Activated T-cell treated with anti-CD3 and anti-CD28 coated beads for 24 hours (primary cell): ENCODE measurements around the gene CAMSAP1.
"Not testable (repeated sequence)": the region's sequence is repeated elsewhere in the genome, so short reads cannot be mapped to it uniquely, and the experiment has no call there.

ENCODE experiments used
- DNase-seq: peaks from one replicate; pipeline ENCODE4 v3.0.0-alpha.2; 2020; ENCODE audit warnings: low read depth

Gene CAMSAP1, protein sequence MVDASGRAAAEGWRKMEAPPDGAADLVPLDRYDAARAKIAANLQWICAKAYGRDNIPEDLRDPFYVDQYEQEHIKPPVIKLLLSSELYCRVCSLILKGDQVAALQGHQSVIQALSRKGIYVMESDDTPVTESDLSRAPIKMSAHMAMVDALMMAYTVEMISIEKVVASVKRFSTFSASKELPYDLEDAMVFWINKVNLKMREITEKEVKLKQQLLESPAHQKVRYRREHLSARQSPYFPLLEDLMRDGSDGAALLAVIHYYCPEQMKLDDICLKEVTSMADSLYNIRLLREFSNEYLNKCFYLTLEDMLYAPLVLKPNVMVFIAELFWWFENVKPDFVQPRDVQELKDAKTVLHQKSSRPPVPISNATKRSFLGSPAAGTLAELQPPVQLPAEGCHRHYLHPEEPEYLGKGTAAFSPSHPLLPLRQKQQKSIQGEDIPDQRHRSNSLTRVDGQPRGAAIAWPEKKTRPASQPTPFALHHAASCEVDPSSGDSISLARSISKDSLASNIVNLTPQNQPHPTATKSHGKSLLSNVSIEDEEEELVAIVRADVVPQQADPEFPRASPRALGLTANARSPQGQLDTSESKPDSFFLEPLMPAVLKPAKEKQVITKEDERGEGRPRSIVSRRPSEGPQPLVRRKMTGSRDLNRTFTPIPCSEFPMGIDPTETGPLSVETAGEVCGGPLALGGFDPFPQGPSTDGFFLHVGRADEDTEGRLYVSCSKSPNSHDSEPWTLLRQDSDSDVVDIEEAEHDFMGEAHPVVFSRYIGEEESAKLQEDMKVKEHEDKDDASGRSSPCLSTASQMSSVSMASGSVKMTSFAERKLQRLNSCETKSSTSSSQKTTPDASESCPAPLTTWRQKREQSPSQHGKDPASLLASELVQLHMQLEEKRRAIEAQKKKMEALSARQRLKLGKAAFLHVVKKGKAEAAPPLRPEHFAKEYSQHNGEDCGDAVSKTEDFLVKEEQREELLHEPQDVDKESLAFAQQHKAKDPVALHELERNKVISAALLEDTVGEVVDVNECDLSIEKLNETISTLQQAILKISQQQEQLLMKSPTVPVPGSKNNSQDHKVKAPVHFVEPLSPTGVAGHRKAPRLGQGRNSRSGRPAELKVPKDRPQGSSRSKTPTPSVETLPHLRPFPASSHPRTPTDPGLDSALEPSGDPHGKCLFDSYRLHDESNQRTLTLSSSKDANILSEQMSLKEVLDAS (N-terminal part only)

DNA sequence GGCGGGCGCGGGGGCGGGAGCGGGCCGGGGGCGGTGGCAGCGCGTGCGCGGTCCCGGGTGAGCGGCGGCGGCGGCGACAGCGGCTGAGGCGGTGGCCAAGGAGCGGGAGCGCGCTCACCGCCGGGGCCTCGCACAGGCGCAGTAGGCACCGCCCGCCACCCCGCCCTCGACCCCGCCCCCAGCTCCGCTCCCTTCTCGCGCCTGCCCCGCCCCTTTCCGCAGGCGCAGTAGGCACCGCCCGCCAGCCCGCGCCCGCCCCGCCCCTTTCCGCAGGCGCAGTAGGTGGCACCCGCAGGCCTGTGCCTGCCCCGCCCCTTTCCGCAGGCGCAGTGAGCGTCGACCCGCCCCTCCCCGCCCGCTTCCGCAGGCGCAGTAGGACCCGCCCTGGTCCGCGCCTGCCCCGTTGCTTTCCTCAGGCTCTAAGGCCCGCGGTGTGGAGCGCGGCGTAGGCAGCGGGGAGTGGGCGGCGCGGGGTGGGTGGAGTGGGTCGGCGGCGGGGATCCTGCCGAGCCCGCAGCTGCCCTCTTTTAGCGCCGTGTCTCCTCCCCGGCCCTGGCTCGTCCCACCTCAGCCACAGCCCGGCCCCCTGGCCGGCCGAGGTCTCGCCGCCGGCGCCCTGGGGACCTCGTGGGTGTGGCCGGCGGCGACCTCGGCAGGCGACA lies at the start of gene CAMSAP1:
Gene CAMSAP1 (minus strand): TSS at position 116 of the 662 bp plus-strand sequence. CDS start 387 bp downstream, outside the sequence.
- DNase-seq = peak; percentile 94

DNA sequence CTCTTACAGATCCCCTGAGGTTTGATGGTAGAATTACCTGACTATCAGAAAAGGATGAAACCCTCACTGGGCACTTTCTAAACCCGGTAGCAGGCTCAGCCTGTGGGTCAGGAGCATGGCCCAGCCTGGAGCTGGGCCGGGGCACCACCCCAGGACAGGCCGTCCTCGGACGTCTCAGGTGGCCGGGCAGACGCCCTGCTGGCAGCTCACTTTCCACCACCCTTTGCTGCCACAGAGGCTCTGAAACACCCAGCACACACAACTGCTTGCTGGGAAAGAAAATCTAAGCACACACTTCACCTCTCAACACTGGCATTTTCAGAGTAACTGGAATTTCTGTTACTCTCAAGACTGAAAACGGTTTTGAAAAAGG lies 49.4 kb upstream of the CAMSAP1 start:
- DNase-seq = no peak

DNA sequence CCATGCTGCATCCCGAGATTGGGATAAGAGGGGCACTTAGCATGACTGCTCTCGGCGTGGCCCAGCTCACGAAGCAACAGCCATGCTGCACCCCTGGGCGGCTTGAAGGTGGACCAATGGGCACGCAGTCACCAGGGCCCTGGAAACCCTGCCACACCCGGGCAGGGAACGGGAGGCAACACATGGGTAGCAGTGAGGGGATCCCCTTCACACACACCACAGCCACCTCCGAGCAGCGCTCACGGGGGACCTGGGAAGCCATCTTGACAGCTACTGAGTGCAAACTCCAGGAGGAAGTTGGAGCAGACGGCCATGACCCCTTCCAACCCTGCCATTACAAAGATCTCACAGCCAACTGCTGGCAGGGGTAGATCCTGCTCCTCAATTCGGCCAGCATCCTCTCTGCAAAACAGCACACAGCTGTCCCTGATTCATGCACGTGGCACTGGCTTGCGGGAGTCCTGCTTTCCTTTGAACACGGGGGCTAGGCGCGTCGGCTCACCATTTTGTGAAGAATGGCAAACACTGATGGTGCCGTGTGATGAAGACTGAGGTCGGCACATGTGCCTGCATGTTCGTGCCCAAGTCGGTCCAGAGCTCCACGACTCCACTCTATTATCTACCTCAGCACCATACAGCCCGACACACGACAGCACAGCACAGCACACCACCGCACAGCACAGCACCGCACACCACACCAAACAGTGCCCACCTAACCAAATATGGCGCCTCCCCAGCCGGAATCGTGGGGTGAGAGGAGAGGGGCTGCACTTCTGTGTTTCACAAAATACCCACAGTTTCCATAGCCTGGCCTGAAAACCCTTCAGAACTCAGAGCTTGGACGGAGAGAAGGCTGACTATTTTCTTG lies 48.8 kb upstream of the CAMSAP1 start:
- DNase-seq = no peak

DNA sequence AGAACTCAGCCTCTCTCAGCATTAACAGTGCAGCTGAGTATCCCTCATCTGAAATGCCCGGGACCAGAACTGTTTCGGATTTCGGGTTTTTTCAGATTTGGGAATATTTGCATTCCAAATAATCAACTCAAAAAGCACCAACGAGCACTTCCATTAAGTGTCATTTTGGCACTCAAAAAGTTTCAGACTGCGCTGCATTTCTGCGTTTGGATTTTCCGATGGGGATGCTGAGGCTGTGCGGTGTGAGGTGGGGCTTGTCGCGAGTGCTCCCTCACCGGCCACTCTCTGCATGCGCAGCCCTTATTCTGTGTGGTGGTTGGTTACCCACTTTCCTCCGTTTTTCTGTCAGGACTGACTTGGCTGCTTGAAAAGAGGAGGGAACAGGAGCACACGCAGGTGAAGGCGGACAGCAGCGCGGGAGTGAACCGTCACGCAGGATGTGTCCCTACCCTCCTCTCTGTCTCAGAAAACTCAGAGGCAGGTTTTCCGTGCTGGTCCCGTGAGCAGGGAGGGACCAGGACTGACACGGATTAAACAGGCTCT lies 45.4 kb upstream of the CAMSAP1 start:
- DNase-seq = no peak

DNA sequence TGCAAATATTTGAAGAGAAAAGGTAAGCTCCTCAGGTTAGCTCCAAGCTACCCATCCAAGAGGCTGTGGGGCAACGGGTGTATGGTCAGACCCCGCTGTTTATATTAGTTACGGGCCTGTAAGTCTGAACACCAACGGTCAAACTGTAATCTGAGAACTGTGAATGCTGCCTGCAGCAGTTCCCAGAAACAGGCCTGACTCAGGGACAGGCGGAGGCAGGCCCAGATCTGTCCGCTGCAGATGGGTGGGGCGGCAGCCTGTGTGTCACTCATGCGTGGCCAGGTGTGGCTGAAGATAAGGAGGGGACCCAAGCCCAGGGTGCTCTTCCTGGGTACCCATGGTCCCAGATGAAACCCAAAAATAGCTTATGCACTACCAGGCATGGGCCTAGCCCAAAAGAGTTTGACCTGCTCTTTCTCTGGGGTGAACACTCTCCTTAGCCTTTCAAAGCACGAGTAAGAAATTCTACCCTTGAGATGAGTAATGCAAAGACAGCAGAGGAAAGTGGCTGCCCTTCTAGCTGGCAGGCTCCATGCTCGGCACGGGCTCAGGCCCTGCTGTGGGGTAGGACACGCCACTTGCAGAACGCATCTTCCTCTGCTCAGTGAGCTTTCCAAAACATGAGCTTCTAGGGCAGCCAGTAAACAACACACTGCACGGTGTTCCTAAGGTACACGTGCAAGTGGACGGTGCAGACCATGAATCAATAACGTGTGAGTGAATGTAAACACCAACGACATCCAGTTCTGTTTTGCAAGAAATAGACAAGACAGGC lies 44.7 kb upstream of the CAMSAP1 start:
- DNase-seq = no peak

DNA sequence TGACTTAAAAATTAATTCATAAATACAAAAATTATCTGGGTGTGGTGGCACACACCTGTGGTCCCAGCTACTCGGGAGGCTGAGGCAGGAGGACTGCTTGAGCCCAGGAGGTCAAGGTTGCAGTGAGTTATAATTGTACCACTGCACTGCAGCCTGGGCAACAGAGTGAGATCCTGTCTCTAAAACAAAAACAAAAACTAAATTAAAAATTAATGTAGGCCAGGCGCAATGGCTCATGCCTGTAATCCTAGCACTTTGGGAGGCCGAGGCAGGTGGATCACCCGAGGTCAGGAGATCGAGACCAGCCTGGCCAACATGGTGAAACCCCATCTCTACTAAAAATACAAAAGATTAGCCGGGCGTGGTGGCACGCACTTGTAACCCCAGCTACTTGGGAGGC lies 44.0 kb upstream of the CAMSAP1 start:
- DNase-seq = not testable (repeated sequence)

DNA sequence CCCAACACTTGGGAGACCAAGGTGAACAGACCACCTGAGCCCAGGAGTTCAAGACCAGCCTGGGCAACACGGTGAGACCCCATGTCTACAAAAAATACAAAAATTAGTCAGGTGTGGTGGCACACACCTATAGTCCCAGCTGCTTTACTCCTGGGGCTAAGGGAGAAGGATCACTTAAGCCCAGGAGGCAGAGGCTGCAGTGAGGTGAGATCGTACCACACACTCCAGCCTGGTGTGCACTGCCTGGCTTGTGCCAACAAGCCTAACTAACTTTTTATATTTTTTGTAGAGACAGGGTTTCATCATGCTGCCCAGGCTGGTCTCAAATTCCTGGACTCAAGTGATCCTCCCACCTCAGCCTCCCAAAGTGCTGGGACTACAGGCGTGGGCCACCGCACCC lies 43.5 kb upstream of the CAMSAP1 start:
- not testable (repeated sequence) for DNase-seq

DNA sequence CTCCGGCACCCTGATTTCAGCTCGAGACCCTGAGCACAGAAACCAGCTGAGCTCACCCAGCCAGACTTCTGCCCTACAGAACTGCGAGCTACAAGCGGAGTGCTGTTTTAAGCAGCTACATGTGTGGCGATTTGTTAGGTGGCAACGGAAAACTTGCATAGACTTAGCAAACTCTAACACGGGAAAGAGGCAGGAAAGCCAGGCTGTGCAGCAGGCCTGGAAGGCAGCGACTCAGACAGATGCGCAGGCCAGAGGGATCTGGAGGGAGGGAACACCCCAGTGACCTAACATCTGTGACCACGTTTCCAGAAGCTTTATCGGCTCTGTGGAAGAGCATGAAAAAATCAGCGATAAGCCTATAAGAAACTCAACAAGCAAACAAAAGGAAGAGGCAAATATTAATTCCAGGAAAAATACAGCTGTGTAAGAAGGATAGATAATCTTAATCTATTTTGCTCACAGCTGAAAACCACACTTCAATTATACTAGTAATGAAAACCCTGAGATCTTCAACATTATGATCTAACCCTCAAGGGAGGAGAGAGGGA lies 42.9 kb upstream of the CAMSAP1 start:
- DNase-seq = no peak

DNA sequence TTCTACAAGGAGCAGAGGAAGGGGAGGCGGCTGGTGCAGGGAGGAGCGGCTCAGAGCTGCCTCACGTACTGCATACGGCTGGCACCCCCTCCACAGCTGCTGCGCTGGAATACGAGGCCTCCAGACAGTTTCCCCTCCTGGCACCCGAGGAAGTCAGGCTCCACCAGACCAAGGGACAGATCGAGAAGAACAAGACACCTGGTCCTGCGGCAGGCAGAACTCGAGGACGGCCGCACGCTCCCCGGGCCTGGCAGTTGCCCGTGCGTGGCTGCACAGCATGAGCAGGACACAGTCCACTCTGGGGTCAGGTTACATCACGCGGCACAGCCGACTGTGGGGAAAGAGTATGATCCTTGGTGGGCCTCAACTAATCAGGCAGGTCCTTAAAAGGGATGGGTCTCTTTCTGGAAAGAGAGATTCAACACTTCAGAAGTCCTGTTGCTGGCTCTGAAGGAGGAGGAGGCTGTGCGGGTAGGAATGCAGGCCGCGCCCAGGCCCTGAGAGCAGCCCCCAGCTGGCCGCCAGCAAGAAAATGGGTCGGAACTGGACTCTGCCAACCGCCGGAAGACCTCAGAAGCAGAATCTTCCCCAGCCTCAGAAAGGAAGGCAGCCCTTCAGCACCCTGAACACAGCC lies 42.3 kb upstream of the CAMSAP1 start:
- no peak for DNase-seq

DNA sequence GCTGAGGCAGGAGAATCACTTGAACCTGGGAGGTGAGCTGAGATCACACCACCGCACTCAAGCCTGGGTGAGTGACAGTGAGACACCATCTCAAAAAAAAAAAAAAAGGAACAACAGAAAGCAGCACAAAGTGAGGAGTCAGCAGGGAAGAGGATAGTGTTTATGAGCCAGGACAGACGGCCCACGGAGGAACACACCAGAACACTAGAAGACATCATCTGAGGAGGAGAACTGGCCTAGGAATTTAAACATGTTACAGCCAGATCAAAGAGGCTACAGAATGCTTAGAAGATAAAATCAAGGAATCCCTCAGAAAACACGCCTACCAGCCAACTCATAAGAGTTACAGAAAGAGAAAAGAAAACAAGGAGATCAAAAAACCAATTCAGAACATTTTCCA lies 41.6 kb upstream of the CAMSAP1 start:
- DNase-seq = no peak

DNA sequence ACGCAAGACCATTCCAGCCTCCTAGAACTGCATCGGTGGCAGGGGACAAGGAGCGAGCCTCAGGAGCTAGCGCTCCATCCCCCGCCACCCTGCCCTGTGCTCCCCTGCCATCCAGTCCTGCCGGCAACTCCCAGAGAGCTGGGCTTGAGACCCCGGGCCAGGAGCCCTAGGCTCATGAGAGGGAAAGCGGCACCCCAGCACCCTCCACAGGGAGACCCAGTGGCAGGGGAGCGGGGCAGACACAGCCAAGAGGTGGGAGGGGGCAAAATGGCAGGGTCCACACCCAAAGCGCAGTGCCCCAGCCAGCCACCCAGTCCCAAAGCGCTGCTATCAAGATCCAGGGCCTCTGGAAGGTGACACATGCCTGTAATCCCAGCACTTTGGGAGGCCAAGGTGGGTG lies 41.1 kb upstream of the CAMSAP1 start:
- no peak for DNase-seq

DNA sequence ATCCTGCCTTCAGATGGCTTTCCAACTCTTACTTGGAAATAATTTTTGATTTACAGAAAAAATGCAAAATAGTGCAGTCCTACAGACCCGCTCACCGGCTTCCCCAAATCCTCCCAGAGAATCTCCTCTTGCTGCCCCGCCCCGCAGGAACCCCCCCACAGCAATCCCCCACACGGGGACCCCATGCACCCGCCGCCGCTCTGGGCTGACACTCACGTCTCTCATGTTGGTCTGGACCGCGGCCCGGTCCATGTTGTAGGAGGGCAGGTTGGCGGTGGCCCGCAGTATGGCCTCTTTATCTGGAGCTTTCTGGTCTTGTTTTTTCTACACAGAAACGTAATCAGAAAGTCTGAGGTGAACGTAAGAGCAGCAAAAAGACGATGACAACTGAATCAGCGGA lies 40.2 kb upstream of the CAMSAP1 start:
- no peak for DNase-seq

DNA sequence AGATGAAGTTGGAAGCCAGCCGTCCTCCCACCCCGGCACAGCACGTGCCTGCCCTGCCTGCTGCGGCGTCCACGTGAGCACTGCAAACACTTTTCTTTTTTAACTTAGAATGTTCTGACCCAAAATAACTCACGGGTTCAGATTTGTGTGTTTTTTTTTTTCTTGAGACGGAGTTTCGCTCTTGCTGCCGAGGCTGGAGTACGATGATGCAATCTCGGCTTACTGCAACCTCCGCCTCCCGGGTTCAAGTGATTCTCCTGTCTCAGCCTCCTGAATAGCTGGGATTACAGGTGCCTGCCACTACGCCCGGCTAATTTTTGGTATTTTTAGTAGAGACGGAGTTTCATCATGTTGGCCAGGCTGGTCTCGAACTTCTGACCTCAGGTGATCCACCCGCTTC lies 39.8 kb upstream of the CAMSAP1 start:
- not testable (repeated sequence) for DNase-seq

DNA sequence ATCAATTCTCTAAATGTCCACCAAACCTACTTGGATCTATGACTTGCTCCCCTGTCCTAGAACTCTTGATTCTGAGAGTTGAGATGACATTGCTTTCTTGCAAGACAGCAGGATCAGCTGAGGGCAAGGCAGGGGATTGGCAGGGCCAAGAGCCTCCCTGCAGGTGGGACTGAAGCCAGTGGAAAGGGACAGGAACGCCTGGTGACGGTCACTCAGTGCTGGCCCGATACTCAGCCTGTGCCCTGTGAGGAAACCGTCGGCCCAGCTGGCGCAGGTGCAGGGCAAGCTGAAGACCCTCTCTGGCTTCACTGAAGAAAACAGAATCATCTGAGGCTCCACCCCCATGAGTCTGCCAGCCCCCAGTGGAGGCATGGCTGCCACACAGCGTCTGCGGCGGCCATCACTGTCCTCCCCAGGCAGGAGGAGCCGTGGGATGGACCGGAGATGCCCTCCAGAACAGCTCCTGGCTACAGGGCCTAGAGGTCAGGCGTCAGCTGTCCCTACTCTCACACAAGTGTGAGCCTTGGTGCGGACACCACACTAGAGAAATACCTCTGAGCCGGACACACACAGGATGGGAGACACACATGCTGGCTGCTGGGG lies 39.1 kb upstream of the CAMSAP1 start:
- DNase-seq = no peak

DNA sequence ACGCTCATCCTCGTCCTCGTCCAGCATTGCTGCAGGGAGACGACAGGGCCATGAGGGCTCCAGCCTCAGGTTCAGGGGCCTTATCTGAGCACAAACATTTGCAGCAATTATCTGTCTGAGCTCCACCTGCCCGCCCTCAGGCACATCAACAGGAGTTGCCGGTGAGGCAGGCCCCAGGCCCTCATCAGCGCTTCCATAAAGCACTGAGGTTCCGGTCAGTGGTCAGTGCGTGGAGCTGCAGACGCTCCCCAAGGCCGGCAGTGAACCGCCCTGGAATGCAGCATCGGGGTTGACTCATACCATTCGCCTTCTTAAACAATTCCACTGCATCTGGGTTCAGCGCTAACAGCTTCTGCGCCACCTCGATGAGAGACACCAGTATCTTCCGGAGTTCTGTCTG lies 38.6 kb upstream of the CAMSAP1 start:
- DNase-seq = no peak

DNA sequence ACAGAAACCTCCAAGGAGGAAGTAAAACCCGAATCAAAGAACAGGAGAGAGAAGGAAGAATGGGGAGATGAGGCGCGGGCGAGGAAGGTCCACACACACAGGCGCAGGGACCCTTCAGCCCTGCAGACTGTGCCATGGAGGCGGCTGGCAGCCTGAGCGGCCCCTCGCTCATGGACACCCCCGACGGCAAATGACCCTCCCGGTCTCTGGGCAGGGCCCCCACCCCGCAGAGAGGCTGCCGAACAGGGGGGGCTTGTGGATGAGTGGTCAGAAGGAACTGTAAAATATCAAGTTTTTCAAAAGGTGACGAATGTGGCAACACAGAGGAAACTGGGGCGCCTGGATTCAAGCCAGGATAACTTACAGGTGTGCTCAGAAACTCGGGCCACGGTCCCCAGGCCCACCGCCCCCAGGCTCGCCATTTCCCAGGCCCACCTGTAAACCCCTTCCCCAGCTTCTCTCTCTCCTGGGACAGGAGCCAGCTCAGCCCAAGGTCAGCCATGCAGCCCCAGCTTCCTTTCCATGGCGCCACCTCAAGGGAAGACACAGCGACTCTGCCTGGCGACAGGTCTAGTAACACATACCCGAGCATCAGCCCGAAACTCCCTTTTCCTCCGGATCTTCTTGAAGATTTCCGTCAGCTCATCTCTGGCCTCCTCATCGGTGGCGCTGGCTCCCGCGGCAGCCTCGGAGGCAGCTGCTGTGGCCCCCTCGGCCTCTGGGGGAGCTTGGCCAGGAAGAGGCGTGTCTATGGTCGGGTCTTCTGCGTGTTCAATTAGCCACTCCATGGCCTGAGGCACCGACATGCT lies 37.3 kb upstream of the CAMSAP1 start:
- DNase-seq = no peak

DNA sequence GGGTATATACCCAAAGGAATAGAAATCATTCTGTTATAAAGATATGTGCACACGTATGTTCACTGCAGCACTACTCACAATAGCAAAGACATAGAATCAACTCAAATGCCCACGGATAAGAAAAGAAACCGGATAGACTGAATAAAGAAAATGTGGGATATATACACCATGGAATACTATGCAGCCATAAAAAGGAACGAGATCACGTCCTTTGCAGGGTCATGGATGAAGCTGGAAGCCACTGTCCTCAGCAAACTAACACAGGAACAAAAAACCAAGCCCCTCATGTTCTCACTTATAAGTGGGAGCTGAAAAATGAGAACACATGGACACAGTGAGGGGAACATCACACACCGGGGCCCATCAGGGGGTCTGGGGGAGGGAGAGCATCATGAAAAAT lies 36.3 kb upstream of the CAMSAP1 start:
- DNase-seq = not testable (repeated sequence)
